GM12878 (cell line): ENCODE data around the gene TRMT1. TPM values are rescaled to one million over a fixed set of nuclear protein-coding genes. Genes with fewer than 3 reads are reported as not detected.
A peak's percentile ranks its signal among the peaks of the same experiment; 100 is the strongest.

ENCODE experiments used
- ATAC-seq: fragments of 200-7000 bp; cut with Tn5 transposase; 3 replicates; pipeline ENCODE4 v1.9.1; 2020; ENCODE audit warnings: mild to moderate bottlenecking, moderate library complexity
- BruUV-seq: library from RNA; stranded (reverse); fragments of 400-500 nt; replicated peaks from 2 replicates; lab custom pipeline; 2021; lab: Mats Ljungman, UMichigan
- CTCF ChIA-PET: fragments of 300-600 bp; sonication (Branson Sonifier 250); formaldehyde crosslinking; extraction: SDS; loops from one replicate; lab custom pipeline; 2021; ENCODE audit warnings: inconsistent platforms; lab: Yijun Ruan, JAX
- POLR2A ChIA-PET: fragments of 350-600 bp; formaldehyde crosslinking; extraction: SDS; loops from one replicate; lab custom pipeline; 2021; ENCODE audit warnings: inconsistent platforms; lab: Charles Lee
- RAD21 ChIA-PET: fragments of 300-600 bp; sonication (Branson Sonifier 250); formaldehyde crosslinking; loops from one replicate; lab custom pipeline; 2023; ENCODE audit warnings: antibody characterized with exemption; ENCODE audit not compliant: unreplicated experiment; lab: Charles Lee
- SMC1A ChIA-PET: fragments of 300-600 bp; sonication (Branson Sonifier 250); formaldehyde crosslinking; loops from one replicate; lab custom pipeline; 2023; ENCODE audit not compliant: unreplicated experiment, uncharacterized antibody; lab: Charles Lee
- DNase-seq: peaks from one replicate; pipeline ENCODE4 v3.0.0-alpha.2; 2011; ENCODE audit warnings: low read depth, low spot score
- FAIRE-seq: peaks from 3 replicates; lab custom pipeline; 2011; peaks lifted over from hg19 to GRCh38; lab: Jason Lieb, UNC
- H2AFZ ChIP-seq: 2 replicates; pipeline ENCODE4 v1.6.0; 2011; ENCODE audit warnings: low read depth, low read length, control low read depth; ENCODE audit not compliant: control insufficient read depth
- H3K27ac ChIP-seq: 2 replicates; pipeline ENCODE4 v1.5.1; 2011; ENCODE audit warnings: control low read depth; ENCODE audit not compliant: control insufficient read depth, insufficient read depth
- H3K27me3 ChIP-seq, 2 experiments: replicated peaks in 1 of 2; 2 replicates each; pipeline versions ENCODE4 v1.6.0 to v1.6.1; 2011; ENCODE audit warnings: low read length in 1 of 2; ENCODE audit not compliant: control insufficient read depth in 2 of 2, insufficient read depth in 2 of 2
- H3K36me3 ChIP-seq, 2 experiments: 2 replicates each; pipeline ENCODE4 v1.5.1; 2011; ENCODE audit warnings: low read length in 1 of 2; ENCODE audit not compliant: control insufficient read depth in 2 of 2, insufficient read depth in 2 of 2
- H3K4me1 ChIP-seq: 2 replicates; pipeline ENCODE4 v1.6.1; 2011; ENCODE audit warnings: mild to moderate bottlenecking, low read length, moderate library complexity, mixed read lengths; ENCODE audit not compliant: control insufficient read depth, insufficient read depth
- H3K4me2 ChIP-seq: 2 replicates; pipeline ENCODE4 v1.6.0; 2011; ENCODE audit warnings: control low read depth; ENCODE audit not compliant: control insufficient read depth, insufficient read depth
- H3K4me3 ChIP-seq: fragments of 200-600 bp; sonication (generic); 2 replicates; pipeline ENCODE4 v1.5.1; 2016
- H3K79me2 ChIP-seq: 2 replicates; pipeline ENCODE4 v1.6.0; 2011; ENCODE audit warnings: low read length; ENCODE audit not compliant: control insufficient read depth, insufficient read depth
- H3K9ac ChIP-seq: 2 replicates; pipeline ENCODE4 v1.8.0; 2011; ENCODE audit warnings: low read length, control low read depth, mixed read lengths; ENCODE audit not compliant: control insufficient read depth, insufficient read depth
- H3K9me3 ChIP-seq: replicated peaks from 3 replicates; pipeline ENCODE4 v1.5.1; 2011; ENCODE audit warnings: mild to moderate bottlenecking, low read length; ENCODE audit not compliant: control insufficient read depth, insufficient read depth
- H4K20me1 ChIP-seq: 2 replicates; pipeline ENCODE4 v1.6.0; 2011; ENCODE audit not compliant: control insufficient read depth, insufficient read depth
- ASH2L ChIP-seq: fragments of 300-600, 200-600 bp; sonication (generic); IDR thresholded peaks from 2 replicates; pipeline ENCODE4 v1.6.1; 2017; ENCODE audit warnings: low read depth, mild to moderate bottlenecking, borderline replicate concordance
- ATF7 ChIP-seq: fragments of 450-650 bp; IDR thresholded peaks from 2 replicates; pipeline ENCODE4 v1.6.1; 2016; ENCODE audit warnings: low read depth, mild to moderate bottlenecking
- MTA2 ChIP-seq: fragments of 450-650 bp; IDR thresholded peaks from 2 replicates; pipeline ENCODE4 v1.6.1; 2016; ENCODE audit warnings: low read depth, mild to moderate bottlenecking, moderate library complexity
- TARDBP ChIP-seq: IDR thresholded peaks from 2 replicates; pipeline ENCODE4 v1.6.1; 2016; ENCODE audit warnings: borderline replicate concordance
- TCF7 ChIP-seq: IDR thresholded peaks from 2 replicates; pipeline ENCODE4 v1.6.1; 2014; ENCODE audit warnings: antibody characterized with exemption, borderline replicate concordance
- WRNIP1 ChIP-seq: IDR thresholded peaks from 2 replicates; pipeline ENCODE4 v1.6.1; 2011; ENCODE audit warnings: low read depth, low read length, improper control_type of control experiment, borderline replicate concordance
- YBX1 ChIP-seq: fragments of 450-650 bp; IDR thresholded peaks from 2 replicates; pipeline ENCODE4 v1.6.1; 2016; ENCODE audit warnings: antibody characterized with exemption
- ZBED1 ChIP-seq: IDR thresholded peaks from 2 replicates; pipeline ENCODE4 v1.6.1; 2016; ENCODE audit warnings: borderline replicate concordance
- ZNF24 ChIP-seq: fragments of 450-650 bp; IDR thresholded peaks from 2 replicates; pipeline ENCODE4 v1.6.1; 2017; ENCODE audit warnings: antibody characterized with exemption, mild to moderate bottlenecking
- WGBS: methylation state at CpG from one replicate; pipeline ENCODE4 v1.1.6; 2016; ENCODE audit warnings: low lambda C conversion rate; ENCODE audit not compliant: insufficient replicate concordance, insufficient coverage; ENCODE audit errors: missing lambda C conversion rate; 5-methylcytosine and 5-hydroxymethylcytosine counted together
- in situ Hi-C: fragments of 300-500 bp; cut with MboI; formaldehyde crosslinking; loops from 9 replicates; pipeline ENCODE4 v1.14.3; 2018; ENCODE audit warnings: mixed read lengths
- intact Hi-C: fragments of 100-400 bp; cut with micrococcal nuclease; formaldehyde crosslinking; loops from one replicate; pipeline ENCODE4 v1.14.2; 2022; ENCODE audit not compliant: unreplicated experiment
- polyA plus RNA-seq, 11 experiments: library from polyadenylated mRNA; depleted of rRNA in 4 of 11; unstranded in 6 of 11; stranded (reverse) in 5 of 11; fragments of >200 nt; fragmentation: Nextera tagmentation in 4 of 11; fragmentation: Illumina TruSeq in 1 of 11; extraction: Ambion mirVana in 4 of 11; extraction: Trizol in 1 of 11; gene quantifications; 1 replicate in 1 of 11; 2 replicates in 10 of 11; pipeline versions ENCODE4 v1.2.1 to v1.2.3, GENCODE V29; 2011 to 2016; ENCODE audit warnings: inconsistent platforms in 2 of 11, missing spikeins in 2 of 11, low read depth in 1 of 11
- total RNA-seq, 4 experiments: library from RNA; depleted of rRNA in 3 of 4; stranded (reverse); fragments of >200 nt in 3 of 4; fragmentation: Illumina TruSeq in 1 of 4; extraction: Trizol in 1 of 4; gene quantifications; 2 replicates each; pipeline versions ENCODE4 v1.2.1 to v1.2.3, GENCODE V29; 2013 to 2021
- TF ChIP-seq, protein P1 (sequence below): fragments of 150-350 bp; IDR thresholded peaks from 2 replicates; pipeline ENCODE4 v1.6.1; 2016; ENCODE audit warnings: low read depth, low read length
- TF ChIP-seq, protein P2 (sequence below): fragments of 450-650 bp; formaldehyde crosslinking; IDR thresholded peaks from 2 replicates; pipeline ENCODE4 v1.5.0; 2022; ENCODE audit warnings: mild to moderate bottlenecking, missing genetic modification characterization
- TF ChIP-seq, protein P3 (sequence below): fragments of 450-650 bp; IDR thresholded peaks from 2 replicates; pipeline ENCODE4 v1.6.1; 2017; ENCODE audit warnings: low read depth, mild to moderate bottlenecking, moderate library complexity

The TRMT1 gene
- total and polyA plus RNA-seq, 10 of the 15 experiments (the other 5 are each of a cell fraction or from before 2014, with no cell fraction given): 3.4 to 68.8 (median 34.8) TPM

DNA sequence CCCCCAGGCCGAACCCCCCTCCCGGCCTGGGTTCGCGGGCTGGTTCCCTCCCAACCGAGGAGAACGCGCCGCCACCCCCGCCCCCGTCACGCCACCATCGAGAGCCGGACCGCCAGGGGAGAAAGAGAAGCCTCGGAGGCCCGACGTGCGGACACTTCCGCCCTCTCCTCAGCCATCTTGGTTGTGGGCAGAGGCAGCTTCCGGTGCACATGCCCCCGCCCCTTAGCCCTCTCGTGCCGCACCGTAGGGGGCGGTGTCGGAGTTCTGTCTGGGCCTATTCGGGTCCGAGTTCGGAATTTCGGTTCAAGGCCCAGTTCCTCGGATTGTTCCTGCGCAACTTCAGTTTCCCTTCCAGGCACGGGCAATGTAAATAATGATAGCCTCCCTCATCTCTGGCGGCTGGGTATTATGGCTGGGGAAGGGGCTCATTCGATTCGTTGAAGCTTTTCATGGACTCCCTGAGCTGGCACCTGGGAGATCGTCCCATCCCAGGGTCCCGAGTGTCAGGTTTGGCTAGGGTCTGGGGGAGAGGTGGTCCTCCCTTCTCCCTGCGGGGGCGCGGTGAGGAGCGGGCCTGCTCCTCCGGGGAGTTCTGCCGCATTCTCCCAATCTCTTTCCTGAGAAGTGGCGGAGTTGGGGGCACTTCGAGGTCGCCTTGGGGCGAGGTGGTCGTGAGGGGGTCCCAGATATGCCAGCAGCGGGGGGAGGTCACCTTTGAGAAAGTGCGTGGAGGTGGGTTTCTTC is 33.8 kb upstream of the TRMT1 start, which contains the start of the genes IER2 and STX10:
Gene IER2 (plus strand): TSS at position 225 of the 744 bp plus-strand sequence. CDS start 2,776 bp downstream, outside the sequence.
Gene STX10 (minus strand): TSS at position 189 of the 744 bp plus-strand sequence. CDS start 202 bp downstream, outside the sequence.
- no peaks in the 10 kb centered on the region for H4K20me1 ChIP-seq
- in situ Hi-C loops (loop anchor here (10.0 to 25.0 kb wide), 3 partner anchors 694 to 1563 kb away; partner anchors contain the start of genes ACP5 and ZNF627), intact Hi-C loops (loop anchor here (2.0 to 10.0 kb wide), 4 partner anchors 32 to 854 kb away; partner anchors contain the start of genes LYL1, NACC1 and RFX1)
- no TSS peak for BruUV-seq
- peak; percentile 76 for FAIRE-seq
- peak; percentile 62 for ATAC-seq
- no peak for DNase-seq
- CTCF ChIA-PET: interaction anchor here (0.6 to 2.1 kb wide), 6 partner anchors 15 to 114 kb away, joined by 3 to 8 read pairs (median 3); partner anchors contain the start of gene NACC1
- H3K79me2 ChIP-seq: peaks cover 47% of the 10 kb centered on the region
- H3K4me1 ChIP-seq: peaks cover 4% of the 10 kb centered on the region
- H3K4me3 ChIP-seq: peak within 1 kb of the TSS; percentile 97
- no peaks in the 10 kb centered on the region; a peak in 1 of 4 replicates for H3K36me3 ChIP-seq
- peak within 1 kb of the TSS; percentile 92 for H3K4me2 ChIP-seq
- H3K9me3 ChIP-seq: no peaks in the 10 kb centered on the region
- RAD21 ChIA-PET: interaction anchor here (1.0 to 1.8 kb wide), 6 partner anchors 30 to 111 kb away, joined by 3 to 10 read pairs (median 4); partner anchors contain the start of gene NACC1
- no peaks in the 10 kb centered on the region for H3K27me3 ChIP-seq
- H2AFZ ChIP-seq: peak within 1 kb of the TSS; percentile 92
- POLR2A ChIA-PET: interaction anchor here (0.7 to 1.7 kb wide), 3 partner anchors 9 to 32 kb away, joined by 3 to 7 read pairs (median 3); partner anchors contain the start of gene NACC1
- H3K27ac ChIP-seq: peak within 1 kb of the TSS; percentile 97
- peak within 1 kb of the TSS; percentile 97 for H3K9ac ChIP-seq
- under 1% methylated on average over 39 of the region's 51 CpGs for WGBS
- SMC1A ChIA-PET: interaction anchor here (0.8 to 1.4 kb wide), 3 partner anchors 14 to 61 kb away, joined by 3 read pairs; partner anchors contain the start of gene NACC1
- no peak for TF ChIP-seq YBX1
- peak; percentile 28; the same call in 1 of the 2 replicates for TF ChIP-seq MTA2
- peak; percentile 89 for TF ChIP-seq TARDBP
- no peak for TF ChIP-seq WRNIP1
- TF ChIP-seq ZNF24: 0 out of 2 replicates have a peak, but pooled peaks have one; percentile 36
- TF ChIP-seq, protein P1, sequence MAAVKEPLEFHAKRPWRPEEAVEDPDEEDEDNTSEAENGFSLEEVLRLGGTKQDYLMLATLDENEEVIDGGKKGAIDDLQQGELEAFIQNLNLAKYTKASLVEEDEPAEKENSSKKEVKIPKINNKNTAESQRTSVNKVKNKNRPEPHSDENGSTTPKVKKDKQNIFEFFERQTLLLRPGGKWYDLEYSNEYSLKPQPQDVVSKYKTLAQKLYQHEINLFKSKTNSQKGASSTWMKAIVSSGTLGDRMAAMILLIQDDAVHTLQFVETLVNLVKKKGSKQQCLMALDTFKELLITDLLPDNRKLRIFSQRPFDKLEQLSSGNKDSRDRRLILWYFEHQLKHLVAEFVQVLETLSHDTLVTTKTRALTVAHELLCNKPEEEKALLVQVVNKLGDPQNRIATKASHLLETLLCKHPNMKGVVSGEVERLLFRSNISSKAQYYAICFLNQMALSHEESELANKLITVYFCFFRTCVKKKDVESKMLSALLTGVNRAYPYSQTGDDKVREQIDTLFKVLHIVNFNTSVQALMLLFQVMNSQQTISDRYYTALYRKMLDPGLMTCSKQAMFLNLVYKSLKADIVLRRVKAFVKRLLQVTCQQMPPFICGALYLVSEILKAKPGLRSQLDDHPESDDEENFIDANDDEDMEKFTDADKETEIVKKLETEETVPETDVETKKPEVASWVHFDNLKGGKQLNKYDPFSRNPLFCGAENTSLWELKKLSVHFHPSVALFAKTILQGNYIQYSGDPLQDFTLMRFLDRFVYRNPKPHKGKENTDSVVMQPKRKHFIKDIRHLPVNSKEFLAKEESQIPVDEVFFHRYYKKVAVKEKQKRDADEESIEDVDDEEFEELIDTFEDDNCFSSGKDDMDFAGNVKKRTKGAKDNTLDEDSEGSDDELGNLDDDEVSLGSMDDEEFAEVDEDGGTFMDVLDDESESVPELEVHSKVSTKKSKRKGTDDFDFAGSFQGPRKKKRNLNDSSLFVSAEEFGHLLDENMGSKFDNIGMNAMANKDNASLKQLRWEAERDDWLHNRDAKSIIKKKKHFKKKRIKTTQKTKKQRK: 0 out of 2 replicates have a peak, but pooled peaks have one; percentile 18
- TF ChIP-seq, protein P2, sequence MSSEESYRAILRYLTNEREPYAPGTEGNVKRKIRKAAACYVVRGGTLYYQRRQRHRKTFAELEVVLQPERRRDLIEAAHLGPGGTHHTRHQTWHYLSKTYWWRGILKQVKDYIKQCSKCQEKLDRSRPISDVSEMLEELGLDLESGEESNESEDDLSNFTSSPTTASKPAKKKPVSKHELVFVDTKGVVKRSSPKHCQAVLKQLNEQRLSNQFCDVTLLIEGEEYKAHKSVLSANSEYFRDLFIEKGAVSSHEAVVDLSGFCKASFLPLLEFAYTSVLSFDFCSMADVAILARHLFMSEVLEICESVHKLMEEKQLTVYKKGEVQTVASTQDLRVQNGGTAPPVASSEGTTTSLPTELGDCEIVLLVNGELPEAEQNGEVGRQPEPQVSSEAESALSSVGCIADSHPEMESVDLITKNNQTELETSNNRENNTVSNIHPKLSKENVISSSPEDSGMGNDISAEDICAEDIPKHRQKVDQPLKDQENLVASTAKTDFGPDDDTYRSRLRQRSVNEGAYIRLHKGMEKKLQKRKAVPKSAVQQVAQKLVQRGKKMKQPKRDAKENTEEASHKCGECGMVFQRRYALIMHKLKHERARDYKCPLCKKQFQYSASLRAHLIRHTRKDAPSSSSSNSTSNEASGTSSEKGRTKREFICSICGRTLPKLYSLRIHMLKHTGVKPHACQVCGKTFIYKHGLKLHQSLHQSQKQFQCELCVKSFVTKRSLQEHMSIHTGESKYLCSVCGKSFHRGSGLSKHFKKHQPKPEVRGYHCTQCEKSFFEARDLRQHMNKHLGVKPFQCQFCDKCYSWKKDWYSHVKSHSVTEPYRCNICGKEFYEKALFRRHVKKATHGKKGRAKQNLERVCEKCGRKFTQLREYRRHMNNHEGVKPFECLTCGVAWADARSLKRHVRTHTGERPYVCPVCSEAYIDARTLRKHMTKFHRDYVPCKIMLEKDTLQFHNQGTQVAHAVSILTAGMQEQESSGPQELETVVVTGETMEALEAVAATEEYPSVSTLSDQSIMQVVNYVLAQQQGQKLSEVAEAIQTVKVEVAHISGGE: peak; percentile 68
- peak; percentile 31; the same call in 1 of the 2 replicates for TF ChIP-seq ATF7
- TF ChIP-seq ZBED1: no peak
- no peak for TF ChIP-seq ASH2L
- no peak for TF ChIP-seq TCF7
- TF ChIP-seq, protein P3, sequence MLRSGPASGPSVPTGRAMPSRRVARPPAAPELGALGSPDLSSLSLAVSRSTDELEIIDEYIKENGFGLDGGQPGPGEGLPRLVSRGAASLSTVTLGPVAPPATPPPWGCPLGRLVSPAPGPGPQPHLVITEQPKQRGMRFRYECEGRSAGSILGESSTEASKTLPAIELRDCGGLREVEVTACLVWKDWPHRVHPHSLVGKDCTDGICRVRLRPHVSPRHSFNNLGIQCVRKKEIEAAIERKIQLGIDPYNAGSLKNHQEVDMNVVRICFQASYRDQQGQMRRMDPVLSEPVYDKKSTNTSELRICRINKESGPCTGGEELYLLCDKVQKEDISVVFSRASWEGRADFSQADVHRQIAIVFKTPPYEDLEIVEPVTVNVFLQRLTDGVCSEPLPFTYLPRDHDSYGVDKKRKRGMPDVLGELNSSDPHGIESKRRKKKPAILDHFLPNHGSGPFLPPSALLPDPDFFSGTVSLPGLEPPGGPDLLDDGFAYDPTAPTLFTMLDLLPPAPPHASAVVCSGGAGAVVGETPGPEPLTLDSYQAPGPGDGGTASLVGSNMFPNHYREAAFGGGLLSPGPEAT: peak; percentile 58; the same call in 1 of the 2 replicates
